ENCODE data around the gene STX4. TPM values are rescaled to one million over a fixed set of nuclear protein-coding genes. Genes with fewer than 3 reads are reported as not detected.

STX4 gene
- total and polyA plus RNA-seq, 2 donors from 2014 or later, result 60.6 to 61.2 TPM

- FAIRE-seq (no peak), DNase-seq (no peak)
- Histone ChIP-seq H3K27ac (ENCODE audit: low read depth in 2 of 2, low read length in 2 of 2) (no peak overlapping the region), H3K4me3 (ENCODE audit: low read length in 3 of 3) (no peak overlapping the region), H3K9me3 (ENCODE audit: control insufficient read depth in 2 of 3, insufficient read depth in 1 of 3, low read length in 3 of 3) (no peaks in the 10 kb centered on the region), H3K9ac (ENCODE audit: low read length in 3 of 3) (no peak overlapping the region), H3K4me1 (ENCODE audit: control insufficient read depth in 2 of 3, insufficient read depth in 2 of 3, low read depth in 1 of 3, low read length in 3 of 3) (peaks cover 0 to 8% (median 6%) of the 10 kb centered on the region in 3 donors), H3K36me3 (ENCODE audit: control insufficient read depth in 2 of 3, insufficient read depth in 3 of 3, low read length in 3 of 3) (peaks cover 0 to 27% (median 15%) of the 10 kb centered on the region in 3 donors), H3K27me3 (ENCODE audit: control insufficient read depth, insufficient read depth, low read length) (no peaks in the 10 kb centered on the region)
- intact Hi-C loops (cut with DNase I), result no loop called here
- TF ChIP-seq CTCF (IDR thresholded peaks at IDR 0.05; ENCODE audit: borderline replicate concordance, extremely low read depth, insufficient read depth), result no peak
Observed at GRCh38 chr16:31038993-31039392, 5.6 kb downstream of the STX4 start.

GRCh38 chr16:31042866-31043265, 9.5 kb downstream of the STX4 start:
- no peak overlapping the region for H3K27ac ChIP-seq (ENCODE audit: low read depth in 2 of 2, low read length in 2 of 2)
- H3K9ac ChIP-seq (ENCODE audit: low read length in 3 of 3), result no peak overlapping the region
- no peak overlapping the region for H3K4me3 ChIP-seq (ENCODE audit: low read length in 3 of 3)
- H3K27me3 ChIP-seq (ENCODE audit: control insufficient read depth, insufficient read depth, low read length), result no peaks in the 10 kb centered on the region
- H3K4me1 ChIP-seq (ENCODE audit: control insufficient read depth in 2 of 3, insufficient read depth in 2 of 3, low read depth in 1 of 3, low read length in 3 of 3), result no peaks in the 10 kb centered on the region
- intact Hi-C loops (cut with DNase I), result no loop called here
- TF ChIP-seq CTCF (IDR thresholded peaks at IDR 0.05; ENCODE audit: borderline replicate concordance, extremely low read depth, insufficient read depth), result no peak
- H3K36me3 ChIP-seq (ENCODE audit: control insufficient read depth in 2 of 3, insufficient read depth in 3 of 3, low read length in 3 of 3), result peaks cover 0 to 22% (median 13%) of the 10 kb centered on the region in 3 donors
- H3K9me3 ChIP-seq (ENCODE audit: control insufficient read depth in 2 of 3, insufficient read depth in 1 of 3, low read length in 3 of 3), result no peaks in the 10 kb centered on the region
- FAIRE-seq (no peak), DNase-seq (no peak)

- TF ChIP-seq CTCF (IDR thresholded peaks at IDR 0.05; ENCODE audit: borderline replicate concordance, extremely low read depth, insufficient read depth), result no peak
- no peak overlapping the region for H3K4me3 ChIP-seq (ENCODE audit: low read length in 3 of 3)
- no peaks in the 10 kb centered on the region for H3K9me3 ChIP-seq (ENCODE audit: control insufficient read depth in 2 of 3, insufficient read depth in 1 of 3, low read length in 3 of 3)
- intact Hi-C loops (cut with DNase I), result no loop called here
- DNase-seq, result no peak
- no peak overlapping the region for H3K27ac ChIP-seq (ENCODE audit: low read depth in 2 of 2, low read length in 2 of 2)
- H3K27me3 ChIP-seq (ENCODE audit: control insufficient read depth, insufficient read depth, low read length), result no peaks in the 10 kb centered on the region
- FAIRE-seq, result no peak
- H3K4me1 ChIP-seq (ENCODE audit: control insufficient read depth in 2 of 3, insufficient read depth in 2 of 3, low read depth in 1 of 3, low read length in 3 of 3), result no peaks in the 10 kb centered on the region
- H3K36me3 ChIP-seq (ENCODE audit: control insufficient read depth in 2 of 3, insufficient read depth in 3 of 3, low read length in 3 of 3), result peaks cover 0 to 17% (median 11%) of the 10 kb centered on the region in 3 donors
- H3K9ac ChIP-seq (ENCODE audit: low read length in 3 of 3), result no peak overlapping the region
Observed at GRCh38 chr16:31043352-31043751, 10.0 kb downstream of the STX4 start.

GRCh38 chr16:31043898-31044481, 10.6 kb downstream of the STX4 start:
- Histone ChIP-seq H3K9me3 (ENCODE audit: control insufficient read depth in 2 of 3, insufficient read depth in 1 of 3, low read length in 3 of 3) (no peaks in the 10 kb centered on the region), H3K27me3 (ENCODE audit: control insufficient read depth, insufficient read depth, low read length) (no peaks in the 10 kb centered on the region), H3K4me3 (ENCODE audit: low read length in 3 of 3) (no peak overlapping the region), H3K36me3 (ENCODE audit: control insufficient read depth in 2 of 3, insufficient read depth in 3 of 3, low read length in 3 of 3) (peaks cover 0 to 11% (median 6%) of the 10 kb centered on the region in 3 donors), H3K4me1 (ENCODE audit: control insufficient read depth in 2 of 3, insufficient read depth in 2 of 3, low read depth in 1 of 3, low read length in 3 of 3) (no peaks in the 10 kb centered on the region), H3K27ac (ENCODE audit: low read depth in 2 of 2, low read length in 2 of 2) (no peak overlapping the region), H3K9ac (ENCODE audit: low read length in 3 of 3) (no peak overlapping the region)
- FAIRE-seq, result no peak
- no peak for TF ChIP-seq CTCF (IDR thresholded peaks at IDR 0.05; ENCODE audit: borderline replicate concordance, extremely low read depth, insufficient read depth)
- no peak for DNase-seq
- intact Hi-C loops (cut with DNase I), result no loop called here
